H1 (cell line): Measurements from ENCODE around the gene AP3D1. TPM values are rescaled to one million over a fixed set of nuclear protein-coding genes. Genes with fewer than 3 reads are reported as not detected.

Source experiments
- BRCA1 ChIP-seq: IDR thresholded peaks from 2 replicates; pipeline ENCODE4 v1.6.1; 2012; ENCODE audit warnings: low read depth, low read length, improper control_type of control experiment
- KDM1A ChIP-seq: fragments of 200-600, 300-600 bp; sonication (generic); IDR thresholded peaks from 2 replicates; pipeline ENCODE4 v1.7.1; 2016; ENCODE audit warnings: mild to moderate bottlenecking, low read length, borderline replicate concordance
- polyA plus RNA-seq, 7 experiments: library from polyadenylated mRNA; depleted of rRNA in 3 of 7; stranded (reverse) in 5 of 7; unstranded in 2 of 7; fragments of >200 nt in 5 of 7; fragments of 200-250 nt in 2 of 7; gene quantifications; 1 replicate in 5 of 7; 2 replicates in 1 of 7; 4 replicates in 1 of 7; pipeline versions ENCODE4 v1.2.1 to v1.2.3, GENCODE V29; 2011 to 2013; ENCODE audit warnings: missing spikeins in 2 of 7, mixed read lengths in 2 of 7
- total RNA-seq: library from RNA; stranded (reverse); fragmentation: NEBNext Ultra II Directional; extraction: Animal tissue kit (Norgen Biotek cat#: 25700); gene quantifications from 2 replicates; pipeline ENCODE4 v1.2.1, GENCODE V29; 2021

Gene AP3D1
- total and polyA plus RNA-seq, 2 of the 8 experiments (the other 6 are each of a cell fraction or from before 2014, with no cell fraction given) = 161 to 174 TPM

DNA sequence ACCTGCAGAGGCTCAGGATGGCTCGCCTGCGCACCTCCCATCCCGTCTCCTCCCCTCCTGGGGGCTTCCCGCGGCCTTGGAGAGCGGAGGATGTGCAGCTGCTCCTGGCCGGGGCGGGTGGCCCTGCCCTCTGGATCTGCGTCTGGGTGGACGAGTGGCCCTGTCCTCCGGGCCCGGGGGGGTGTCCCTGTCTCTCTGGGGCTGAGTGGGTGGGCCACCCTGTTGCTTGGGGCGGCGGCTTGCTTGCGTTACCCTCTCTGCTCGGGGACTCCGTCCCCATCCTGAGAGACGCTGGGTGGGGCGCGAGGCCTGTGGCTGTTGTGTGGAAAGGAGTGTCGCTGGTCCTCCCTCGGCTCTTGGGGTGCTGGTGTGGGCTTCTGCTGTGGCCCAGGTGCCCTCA lies 47.0 kb upstream of the AP3D1 start (continued):
- TF ChIP-seq BRCA1 (no peak), KDM1A (no peak)
